Stimulated activated CD8-positive, alpha-beta memory T cell treated with anti-CD3 and anti-CD28 coated beads, Interleukin-2, amount 100 ng/mL, for 48 hours (primary cell): ENCODE data around the gene OR10AD1.

Source experiments
- DNase-seq, 2 donors: peaks; one replicate each; pipeline ENCODE4 v3.0.0-alpha.2; 2020; ENCODE audit warnings: low read depth in 2 of 2

OR10AD1 gene

DNA sequence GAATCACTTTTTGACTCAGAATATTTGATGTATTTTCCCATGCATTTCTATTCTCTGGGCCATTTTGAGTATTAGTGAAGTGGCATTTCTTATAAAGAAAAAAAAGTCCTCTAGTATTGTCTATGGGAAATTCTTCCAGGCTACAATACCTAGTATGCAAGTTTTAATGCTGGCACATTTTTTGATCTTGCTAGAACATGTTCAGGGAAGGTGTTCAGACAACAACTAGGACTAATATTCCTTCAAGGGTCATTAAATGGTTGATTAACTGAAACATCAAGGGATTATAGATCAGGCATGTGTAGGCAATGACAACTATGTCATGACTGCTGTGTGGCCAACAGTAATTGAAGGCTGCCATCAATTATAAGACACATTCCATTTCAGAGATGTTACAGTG, 12.0 kb downstream of the OR10AD1 start:
- no peak for DNase-seq

DNA sequence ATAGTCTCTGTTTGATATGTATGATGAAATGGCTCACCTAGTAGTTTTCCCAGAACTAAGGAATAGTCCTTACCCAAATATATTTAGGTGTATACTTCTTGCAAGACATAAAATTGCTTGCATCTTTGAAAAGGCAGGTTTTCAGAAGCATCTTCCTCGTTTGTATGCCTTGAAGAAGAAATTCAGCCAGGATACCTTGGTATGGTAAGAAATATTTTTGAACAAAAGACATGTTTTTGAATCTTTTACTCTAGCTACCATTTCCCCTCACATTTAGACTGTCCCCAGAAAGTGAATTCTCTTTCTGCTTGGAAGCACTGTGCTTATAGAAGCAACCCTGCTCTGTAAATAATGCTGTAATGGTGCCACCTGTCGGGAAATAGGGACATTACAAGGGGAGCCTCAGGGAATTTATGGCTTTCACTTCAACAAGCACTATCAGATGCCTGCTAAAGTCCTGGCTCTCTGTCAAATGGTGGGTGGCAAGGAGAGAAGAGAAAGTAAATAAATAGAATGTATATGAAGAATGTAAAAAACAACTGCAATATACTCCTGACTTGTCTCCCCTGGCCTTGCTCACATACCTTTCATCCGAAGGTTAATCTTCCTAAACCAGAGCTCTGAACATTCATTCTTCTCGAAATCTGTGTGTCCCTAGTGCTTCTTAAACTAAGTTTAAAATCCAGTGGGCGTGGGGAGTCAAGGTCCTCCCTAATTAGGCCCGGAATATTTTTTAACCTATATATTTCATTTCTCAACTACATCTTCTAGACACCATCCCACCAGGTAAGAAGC, 13.6 kb downstream of the OR10AD1 start:
- DNase-seq, result peak; percentile 30 to 62

DNA sequence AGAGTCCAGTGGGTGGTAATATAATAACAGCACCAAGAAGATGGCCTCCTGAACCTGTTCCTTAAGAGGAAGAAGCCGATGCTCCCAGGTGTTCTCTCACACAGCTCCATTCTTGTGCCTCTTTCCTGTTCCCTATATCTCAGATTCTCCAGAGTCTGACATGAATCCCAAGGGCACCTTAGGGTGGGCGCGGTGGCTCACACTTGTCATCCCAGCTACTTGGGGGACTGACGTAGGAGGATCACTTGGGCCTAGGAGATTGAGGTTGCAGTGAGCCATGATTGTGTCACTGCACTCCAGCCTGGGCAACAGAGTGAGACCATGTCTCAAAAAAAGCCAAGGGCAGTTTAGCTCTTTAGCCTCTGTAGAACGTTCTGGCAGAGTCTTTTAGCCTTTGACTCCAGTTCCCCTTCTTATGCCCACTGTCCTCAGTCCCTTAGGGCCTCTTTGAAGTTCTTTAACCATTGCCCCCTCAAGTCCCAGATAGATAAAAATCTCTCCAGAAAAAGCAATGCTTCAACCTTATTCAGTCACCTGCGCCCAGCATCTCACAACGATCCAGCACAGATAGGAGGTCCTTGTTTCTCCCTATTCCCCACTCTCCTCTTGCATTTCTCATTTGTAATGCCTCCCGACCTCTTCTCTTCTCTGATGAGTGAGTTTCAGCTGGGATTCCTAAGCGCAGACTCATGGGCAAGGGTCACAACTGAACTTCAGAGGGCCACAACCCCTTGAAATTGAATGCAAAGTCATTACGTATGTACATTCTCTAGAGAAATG, 15.0 kb downstream of the OR10AD1 start:
- DNase-seq, result no peak

DNA sequence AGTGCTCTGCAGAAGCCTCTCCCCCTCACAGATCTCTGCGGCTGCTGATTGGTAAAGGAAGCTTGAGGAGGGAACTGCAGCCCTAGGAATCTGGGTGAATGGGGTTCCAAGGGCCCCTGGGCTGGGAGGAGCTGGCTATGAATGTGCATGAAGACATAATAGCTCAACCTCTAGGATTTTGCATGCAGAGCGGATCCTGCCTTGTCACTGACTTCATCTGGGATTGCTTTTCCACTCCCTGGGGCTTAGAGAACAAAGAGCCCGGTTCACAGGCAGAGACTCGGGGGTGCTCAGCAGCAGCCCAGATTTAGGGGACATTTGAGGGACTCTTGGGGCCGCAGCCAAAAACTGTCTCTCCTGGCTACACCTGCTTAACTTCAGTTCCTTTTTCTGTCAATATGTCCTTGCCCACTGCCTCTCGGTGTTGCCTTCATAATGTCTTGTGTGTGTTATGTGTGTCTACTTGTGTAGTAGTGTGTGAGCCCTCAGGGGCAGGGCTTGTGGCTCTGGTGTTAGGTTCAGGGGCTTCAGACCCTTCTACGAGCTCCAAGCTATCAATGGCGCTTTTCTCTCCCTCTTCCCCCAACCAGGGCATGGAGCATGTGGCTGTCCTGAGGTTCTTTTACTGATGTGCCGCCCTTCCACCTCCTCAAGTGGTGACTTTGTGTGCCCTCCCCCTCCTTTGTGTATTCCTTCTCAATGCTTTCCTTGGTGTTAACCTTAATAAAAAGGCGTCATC, 17.7 kb downstream of the OR10AD1 start:
- DNase-seq, result no peak

DNA sequence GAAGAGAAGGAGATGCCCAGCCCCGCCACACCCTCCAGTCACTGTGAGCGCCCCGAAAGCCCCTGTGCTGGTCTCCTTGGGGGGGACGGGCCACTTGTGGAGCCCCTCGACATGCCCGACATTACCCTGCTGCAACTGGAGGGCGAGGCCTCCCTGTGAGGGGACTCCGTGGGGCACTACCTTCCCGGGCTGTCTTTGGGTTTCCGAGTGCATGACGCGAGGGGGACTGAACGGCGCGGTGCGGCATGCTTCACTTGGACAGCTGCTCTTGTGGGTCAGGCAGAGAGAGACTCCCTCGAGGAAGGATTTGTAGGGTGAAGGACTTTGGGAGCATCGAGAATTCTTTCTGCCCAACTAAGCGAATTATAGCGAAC, 18.6 kb downstream of the OR10AD1 start:
- DNase-seq, result no peak

DNA sequence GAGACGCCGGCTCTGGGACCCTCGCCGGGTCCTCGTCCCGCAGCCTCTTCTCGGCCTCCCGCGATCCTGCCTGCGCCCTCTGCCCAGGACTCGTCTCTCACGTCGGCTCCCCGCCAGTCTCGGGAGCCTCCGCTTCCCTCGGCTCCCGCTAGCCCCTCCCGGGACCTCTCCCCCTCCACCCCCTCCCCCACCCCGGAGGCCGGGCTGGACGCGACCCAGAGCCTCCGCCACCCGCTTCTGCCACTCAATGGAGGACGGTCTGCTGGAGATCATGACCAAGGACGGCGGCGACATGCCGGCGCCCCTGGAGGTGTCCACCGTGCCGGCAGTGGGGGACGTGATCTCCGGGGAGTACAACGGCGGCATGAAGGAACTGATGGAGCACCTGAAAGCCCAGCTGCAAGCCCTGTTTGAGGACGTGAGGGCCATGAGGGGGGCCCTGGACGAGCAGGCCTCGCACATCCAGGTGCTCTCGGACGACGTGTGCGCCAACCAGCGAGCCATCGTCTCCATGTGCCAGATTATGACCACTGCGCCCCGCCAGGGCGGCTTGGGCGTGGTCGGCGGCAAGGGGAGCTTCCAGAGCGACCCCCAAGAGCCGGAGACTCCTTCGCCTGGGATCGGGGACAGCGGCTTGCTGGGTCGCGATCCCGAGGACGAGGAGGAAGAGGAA, 19.1 kb downstream of the OR10AD1 start:
- no peak for DNase-seq

DNA sequence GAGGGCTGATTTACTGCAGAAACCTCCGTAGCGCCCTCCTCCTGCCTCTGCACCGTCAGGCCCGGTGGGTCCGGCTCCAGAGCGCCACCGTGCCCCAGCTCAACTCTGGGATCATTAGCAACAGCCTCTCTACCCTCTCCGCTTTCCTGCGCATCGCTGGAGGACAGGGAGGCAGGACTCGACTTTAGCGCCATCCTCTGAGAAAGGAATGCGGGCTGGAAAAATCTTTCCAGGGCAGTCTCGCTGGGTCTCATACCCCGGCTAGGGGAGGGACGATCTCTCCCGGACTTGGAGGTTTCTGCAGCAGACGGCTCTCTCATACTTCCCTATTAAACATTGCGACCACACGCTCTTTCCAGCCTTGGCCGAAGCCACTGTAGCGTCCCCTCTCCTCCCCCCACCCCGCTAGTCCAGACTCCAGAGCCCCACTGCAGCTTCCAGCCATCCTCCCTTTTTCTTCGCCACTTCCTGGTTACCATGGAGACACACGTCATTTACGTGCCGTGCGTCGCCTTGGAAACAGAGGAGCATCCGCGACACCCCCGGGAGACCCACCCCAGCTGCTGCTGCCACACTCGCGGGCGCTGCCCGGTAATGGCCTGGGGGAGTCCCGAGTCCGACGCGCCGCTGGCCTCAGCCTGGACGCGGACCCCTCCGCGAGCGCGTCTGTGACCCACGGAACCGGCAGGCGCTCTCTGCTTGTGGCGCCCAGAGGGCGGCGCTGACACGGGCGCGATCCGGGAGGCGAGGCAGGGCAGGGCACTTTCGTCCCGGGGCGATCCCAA, 19.8 kb downstream of the OR10AD1 start, which contains the start of gene CCDC184:
Gene CCDC184, plus strand, starts transcription at position 554 of the 785 bp plus-strand sequence. CDS start 479 bp downstream, outside the sequence.
- peak; percentile 40 to 44 for DNase-seq

DNA sequence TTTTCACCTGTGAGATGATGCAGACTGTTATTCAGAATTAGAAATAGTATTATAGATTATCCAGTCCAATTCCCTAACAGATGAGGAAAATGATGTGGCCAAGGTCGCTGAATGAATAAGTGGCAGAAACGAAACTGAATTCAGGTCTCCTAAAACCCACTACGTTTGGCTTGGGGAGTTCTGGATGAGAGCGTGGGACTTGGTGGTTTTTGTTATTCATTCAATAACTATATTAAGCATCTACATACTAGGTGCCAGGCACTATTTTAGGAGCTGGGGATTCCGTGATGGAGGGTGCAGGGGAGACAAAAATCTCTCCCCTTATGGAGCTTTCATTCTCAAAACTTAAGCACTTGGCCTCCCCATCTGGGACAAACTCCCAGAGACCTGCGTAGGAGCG, 20.5 kb downstream of the OR10AD1 start:
- no peak for DNase-seq

DNA sequence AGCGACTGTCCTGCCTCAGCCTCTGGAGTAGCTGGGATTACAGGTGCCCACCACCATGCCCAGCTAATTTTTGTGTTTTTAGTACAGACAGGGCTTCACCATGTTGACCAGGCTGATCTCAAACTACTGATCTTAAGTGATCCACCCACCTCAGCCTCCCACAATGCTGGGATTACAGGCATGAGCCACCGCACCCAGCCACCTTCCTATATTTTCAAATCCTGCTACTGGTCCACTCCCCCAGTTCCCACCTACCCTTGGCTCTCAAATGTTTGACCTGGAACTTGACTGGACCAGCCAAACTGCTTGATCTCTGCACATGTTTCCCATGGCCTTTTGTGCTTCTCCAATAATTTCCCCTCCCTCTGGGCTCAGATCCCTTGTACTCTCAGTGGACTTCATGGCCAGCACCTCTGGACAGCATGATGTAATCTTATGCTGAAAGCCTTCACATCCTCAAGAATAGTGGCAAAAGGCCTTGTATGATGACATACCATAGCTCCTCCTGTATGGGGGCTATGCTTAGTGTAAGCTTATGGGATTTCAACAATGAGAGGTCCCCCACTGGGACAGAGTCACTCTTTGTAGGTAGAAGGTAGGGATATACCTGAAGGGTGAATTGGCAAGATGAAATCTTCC, 22.1 kb downstream of the OR10AD1 start:
- DNase-seq, result no peak

DNA sequence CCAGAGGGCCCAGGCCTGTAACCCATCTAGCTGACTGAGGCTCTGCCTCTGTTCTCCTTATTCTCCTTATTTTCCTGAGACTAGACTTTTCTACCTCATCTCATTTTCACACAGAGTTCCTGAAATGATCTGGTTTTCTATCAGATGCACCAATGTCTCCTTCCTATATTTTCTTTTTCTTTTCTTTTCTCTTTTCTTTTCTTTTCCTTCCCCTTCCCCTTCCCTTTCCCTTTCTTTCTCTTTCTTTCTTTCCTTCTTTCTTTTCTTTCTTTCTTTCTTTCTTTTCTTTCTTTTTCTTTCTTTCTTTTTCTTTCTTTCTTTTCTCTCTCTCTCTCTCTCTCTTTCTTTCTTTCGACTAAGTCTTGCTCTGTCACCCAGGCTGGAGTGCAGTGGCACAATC, 22.7 kb downstream of the OR10AD1 start:
- DNase-seq, result no peak

DNA sequence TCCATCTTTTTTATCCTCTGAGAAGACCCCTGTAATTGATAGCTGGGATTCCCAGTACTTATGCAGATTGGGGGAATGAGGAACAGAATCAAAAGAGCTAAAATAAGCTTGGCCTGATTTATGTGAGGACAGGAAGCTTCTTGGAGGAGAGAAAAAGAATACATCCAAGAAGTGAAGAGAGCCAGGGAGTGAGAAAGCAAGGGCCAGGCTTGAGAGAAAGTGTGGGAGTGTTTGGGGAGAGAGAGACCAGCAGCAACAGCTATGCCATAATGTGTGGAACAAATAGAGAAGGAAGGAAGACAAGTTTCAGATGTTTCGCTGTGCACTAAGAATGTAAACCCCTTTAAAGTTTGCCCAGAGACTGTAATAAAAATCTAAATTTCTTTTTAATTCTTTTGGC, 23.6 kb downstream of the OR10AD1 start:
- no peak for DNase-seq

DNA sequence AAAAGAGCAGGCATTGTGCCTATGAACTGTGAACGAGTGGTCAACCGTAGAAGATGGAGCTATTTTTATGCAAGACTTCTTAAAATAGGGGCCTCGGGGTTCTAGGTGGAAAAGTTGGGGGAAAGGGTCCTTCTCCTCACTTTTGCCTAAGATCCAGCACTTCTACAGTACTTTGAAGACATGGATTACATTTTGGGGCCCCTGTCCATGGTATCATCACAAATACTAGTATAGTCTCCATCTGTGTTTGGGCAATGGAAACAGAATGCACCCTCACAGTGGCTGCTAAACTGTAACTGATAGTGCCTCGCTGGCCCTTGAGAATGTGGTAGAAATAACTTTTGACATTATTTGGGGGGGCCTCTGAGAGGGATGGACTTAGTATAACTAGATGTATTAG, 25.1 kb downstream of the OR10AD1 start:
- DNase-seq, result no peak

DNA sequence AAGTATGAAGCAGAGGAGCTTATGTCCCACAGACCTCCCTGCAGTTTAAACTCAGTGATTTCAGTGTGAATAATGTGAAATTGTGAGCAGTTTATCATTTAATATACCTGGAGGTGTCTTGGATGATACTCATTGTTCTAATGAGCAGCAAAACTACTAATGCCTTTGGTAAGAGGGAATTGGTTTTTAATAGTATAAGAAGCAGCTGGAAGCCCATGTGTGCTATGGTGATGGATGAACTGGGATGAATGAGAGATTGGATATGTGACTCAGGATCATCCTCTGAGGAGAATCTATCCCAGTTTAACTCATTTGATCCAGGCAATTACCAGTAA, 26.7 kb downstream of the OR10AD1 start:
- DNase-seq, result no peak

DNA sequence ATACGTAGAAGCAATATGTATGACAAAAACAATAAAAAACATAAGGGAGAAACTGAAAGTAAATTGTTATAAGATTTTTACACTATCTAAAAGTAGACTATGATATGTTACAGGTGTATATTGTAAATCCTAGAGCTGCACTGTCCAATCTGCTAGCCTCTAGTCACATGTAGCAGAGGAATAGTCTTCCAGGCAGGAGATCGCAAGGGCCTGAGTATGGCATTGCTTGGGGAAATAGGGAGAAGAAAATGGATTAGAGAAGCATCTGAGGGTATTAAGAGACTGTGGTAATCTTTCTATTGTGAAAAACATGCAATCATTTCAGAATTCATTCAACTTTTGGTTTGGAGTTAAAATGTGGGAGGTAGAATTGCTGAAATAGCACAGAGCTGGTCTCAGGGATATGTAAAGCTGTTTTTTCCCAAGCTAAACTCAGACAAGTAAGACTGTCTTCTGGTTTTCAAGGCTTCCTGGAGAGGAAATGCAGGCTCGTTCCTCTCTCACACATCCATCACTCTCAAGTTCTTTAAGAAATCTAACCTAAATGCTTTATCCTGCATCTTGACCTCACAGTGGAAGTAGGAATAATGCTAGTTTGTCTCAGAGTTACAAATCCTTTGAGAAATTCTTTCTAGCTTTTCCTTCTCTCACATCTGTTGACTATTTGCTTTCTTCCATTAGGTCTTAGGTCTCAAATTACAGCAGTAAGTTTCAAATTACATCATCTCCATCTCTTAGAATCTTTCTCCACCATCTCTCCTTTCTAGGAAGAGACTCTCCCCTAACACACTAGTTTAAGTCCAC, 27.3 kb downstream of the OR10AD1 start:
- no peak for DNase-seq

DNA sequence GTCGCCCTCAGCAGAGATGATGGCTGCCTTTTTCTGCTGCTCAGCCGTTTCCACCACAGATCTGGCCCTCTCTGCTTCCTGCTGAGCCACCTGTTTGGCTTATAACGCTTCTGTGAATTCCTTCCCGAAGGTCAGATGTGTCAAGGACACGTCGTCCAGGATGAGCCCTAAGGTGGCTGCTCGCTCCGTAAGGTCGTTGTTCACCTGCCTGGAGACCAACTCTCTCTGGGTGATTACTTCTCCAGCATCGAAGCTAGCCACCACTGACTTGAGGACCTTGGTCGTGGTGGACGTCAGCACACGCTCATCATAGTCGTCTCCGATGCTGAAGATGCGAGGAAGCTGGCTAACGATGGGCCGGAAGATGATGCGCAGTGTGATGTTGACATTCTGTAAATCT, 34.1 kb downstream of the OR10AD1 start:
- no peak for DNase-seq

DNA sequence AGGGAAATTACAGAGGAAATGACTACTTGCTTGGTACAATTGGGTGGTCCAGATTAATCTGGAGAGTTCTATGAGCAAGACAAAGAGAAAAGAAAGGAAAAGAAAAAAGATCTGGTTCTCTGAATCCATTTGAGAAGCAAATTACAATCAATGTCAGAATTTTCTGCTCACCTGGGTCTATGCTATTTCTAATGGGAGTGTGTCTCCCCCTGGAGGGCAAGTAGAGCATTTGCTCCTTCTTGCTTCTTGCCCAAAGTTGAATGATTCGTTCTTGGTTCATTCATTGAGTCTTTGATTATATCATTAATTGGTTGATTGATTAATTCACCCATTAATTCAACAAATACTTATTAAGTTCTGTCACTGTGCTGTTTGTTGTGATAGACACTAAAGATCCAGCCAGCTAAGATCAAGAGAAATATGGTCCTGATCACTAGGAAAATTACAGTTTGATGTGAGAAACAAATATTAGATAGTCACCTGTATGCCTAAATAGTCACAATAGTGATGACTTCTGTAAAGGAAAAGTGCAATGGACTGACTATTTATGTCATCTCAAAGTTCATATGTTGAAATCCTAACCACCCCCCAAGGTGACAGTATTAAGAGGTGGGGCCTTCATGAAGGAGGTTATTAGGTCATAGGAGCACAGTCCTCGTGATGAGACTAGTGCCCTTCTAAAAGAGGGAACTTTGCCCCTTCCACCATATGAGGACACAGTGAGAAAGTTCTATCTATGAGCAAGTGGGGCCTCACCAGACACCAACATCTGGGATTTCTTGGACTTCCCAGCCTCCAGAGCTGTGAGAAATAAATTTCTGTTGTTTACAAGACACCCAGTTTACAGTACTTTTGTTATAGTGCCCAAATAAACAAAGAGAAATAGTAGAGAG, 37.8 kb downstream of the OR10AD1 start:
- no peak for DNase-seq

DNA sequence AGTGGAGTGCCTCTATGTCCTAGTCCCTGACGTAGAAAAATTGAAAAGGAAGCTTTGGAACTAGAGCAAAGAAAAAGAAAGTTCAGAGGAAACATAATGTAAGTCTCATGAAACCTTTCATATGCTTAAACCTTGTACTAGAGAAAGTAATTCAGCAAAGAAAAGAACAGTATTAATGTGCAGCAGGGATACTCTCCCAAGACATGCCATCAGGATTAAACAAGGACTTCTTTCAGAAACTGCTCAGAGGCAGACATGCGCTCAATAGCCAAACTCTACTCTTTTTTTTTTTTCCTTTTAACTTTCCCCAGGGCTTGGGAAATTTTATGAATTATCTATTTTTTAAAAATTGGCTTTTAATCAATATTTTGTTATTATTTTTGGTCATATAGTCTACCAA, 38.6 kb downstream of the OR10AD1 start:
- no peak for DNase-seq

DNA sequence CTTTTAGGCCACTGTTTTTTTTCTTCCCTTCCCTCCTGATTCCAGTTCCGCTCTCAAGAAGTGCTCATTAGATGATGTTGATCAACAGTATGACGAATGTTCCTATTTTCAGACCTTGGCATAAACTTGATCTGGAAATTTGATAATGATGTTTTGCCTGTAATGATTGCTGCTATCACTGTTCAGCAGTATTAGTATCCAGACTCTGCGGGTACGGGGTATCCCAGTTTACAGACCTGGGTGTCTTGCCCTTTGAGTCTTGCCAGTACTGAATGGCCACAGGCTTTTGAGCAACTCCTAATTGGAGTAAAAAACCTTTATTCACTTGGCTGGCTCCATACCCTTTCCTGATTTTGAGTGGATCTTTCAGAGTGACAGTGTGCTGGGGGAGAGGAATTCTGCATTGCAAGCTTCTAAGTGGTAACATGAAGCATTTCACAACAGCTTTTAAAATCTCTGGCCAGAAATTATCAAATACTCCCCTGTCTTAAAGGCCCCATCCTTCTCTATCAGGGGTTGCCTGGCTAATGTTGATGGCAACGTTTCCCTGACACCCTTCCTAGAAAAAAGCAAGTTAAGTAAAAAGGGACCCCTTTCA, 39.8 kb downstream of the OR10AD1 start:
- no peak for DNase-seq
